WI38 (cell line): ENCODE results near the gene PHLDB3.

ENCODE experiments used
- H3K4me3 ChIP-seq: 2 replicates; pipeline ENCODE4 v1.5.1; 2011; ENCODE audit warnings: low read depth, mild to moderate bottlenecking, control low read depth, low read length
- TF ChIP-seq, protein P1 (sequence below): IDR thresholded peaks from 2 replicates; pipeline ENCODE4 v1.5.1; 2012; ENCODE audit warnings: low read depth, mild to moderate bottlenecking, control low read depth, low read length

PHLDB3 gene

DNA sequence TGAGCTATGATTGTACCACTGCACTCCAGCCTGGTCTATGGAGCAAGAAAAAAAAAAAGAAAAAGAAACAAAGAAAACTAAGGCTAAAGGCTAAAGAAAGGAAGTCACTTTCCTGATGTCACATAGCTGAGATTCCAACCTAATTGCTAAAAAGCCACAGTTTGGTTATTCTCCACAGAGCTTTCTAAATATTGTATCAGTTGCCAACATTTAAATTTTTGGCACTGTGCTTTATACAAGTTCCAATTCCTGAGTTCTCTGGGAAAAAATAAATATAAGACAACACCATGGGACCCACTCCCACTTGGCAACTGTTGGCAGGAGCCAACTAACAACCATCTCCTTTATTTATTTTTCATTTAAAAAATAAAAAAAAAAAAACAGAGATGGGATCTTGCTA is 27.9 kb downstream of the PHLDB3 start:
- H3K4me3 ChIP-seq, result no peak overlapping the region
- TF ChIP-seq, protein P1, sequence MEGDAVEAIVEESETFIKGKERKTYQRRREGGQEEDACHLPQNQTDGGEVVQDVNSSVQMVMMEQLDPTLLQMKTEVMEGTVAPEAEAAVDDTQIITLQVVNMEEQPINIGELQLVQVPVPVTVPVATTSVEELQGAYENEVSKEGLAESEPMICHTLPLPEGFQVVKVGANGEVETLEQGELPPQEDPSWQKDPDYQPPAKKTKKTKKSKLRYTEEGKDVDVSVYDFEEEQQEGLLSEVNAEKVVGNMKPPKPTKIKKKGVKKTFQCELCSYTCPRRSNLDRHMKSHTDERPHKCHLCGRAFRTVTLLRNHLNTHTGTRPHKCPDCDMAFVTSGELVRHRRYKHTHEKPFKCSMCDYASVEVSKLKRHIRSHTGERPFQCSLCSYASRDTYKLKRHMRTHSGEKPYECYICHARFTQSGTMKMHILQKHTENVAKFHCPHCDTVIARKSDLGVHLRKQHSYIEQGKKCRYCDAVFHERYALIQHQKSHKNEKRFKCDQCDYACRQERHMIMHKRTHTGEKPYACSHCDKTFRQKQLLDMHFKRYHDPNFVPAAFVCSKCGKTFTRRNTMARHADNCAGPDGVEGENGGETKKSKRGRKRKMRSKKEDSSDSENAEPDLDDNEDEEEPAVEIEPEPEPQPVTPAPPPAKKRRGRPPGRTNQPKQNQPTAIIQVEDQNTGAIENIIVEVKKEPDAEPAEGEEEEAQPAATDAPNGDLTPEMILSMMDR, result no peak

DNA sequence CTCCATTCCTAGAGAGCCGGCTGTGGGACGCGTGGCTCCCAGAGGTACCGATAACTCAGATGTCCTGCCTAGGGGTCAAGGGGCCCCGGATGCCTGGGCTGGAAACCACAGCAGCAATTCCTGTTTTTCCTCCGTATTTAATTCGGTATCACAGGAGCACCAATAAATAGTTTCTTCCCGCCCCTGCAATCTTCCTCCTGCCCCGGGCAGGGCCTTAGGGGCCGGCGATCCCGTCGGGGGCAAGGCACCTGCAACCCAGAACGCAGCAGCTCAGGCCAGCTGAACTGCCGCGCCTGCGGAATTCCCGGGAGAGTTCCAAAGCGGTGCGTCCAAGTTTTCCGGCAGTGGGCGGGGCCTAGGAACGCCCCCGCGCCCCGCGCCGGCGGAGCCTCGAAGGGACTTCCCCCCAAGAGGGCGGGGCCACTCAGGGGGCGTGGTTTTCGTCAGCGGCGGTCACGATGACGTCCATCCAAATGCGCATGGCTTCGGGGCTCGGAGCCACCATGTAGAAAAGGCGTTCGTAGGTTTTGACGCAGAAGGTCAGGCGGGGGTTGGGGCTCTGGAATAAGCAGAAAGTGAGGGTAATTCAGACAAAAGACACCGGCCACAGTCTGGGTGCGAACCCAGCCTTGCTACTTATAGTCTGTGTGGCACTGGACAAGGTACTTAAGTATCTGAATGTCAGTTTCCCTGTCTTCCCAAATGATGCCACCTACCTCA is 29.4 kb downstream of the PHLDB3 start:
- TF ChIP-seq, protein P1, result no peak
- H3K4me3 ChIP-seq, result peak overlapping the region; percentile 30

DNA sequence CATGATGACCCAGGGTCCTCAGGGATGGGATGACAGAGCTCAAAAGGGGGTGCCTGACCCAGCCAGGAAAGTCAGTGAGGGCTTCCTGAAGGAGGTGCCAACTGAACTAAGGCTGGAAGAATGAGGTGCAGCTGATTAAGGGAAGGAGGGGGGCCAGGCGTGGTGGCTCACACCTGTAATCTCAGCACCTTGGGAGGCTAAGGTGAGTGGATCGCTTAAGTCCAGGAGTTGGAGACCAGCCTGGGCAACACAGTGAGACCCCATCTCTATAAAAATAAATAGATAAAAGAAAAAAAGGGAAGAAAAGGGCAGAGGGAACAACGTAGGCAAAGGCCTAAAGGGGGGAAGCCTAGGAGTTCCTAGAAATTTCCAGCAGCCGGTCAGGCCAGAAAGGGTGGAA is 30.1 kb downstream of the PHLDB3 start:
- TF ChIP-seq, protein P1, result no peak
- H3K4me3 ChIP-seq, result no peak overlapping the region

DNA sequence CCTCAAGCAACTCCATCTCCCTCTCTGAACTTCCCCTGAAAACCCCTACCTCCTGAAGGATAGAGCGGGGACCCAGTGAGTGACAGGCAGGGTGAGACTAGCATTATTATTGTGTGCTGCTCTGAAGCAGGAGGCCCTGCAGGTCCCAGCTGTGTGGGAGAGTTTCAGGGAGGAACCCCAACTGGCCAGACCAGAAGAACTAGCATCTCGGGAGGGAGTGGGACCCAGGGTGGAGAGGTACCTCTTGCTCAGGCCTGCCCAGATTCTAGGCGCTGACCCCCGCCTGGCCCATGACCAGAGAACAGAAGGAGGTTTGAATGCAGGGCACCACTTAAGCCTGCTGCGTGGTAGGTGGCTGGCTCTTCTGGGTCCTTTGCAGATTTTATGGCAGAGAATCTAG is 33.5 kb downstream of the PHLDB3 start:
- TF ChIP-seq, protein P1, result no peak
- H3K4me3 ChIP-seq, result no peak overlapping the region

DNA sequence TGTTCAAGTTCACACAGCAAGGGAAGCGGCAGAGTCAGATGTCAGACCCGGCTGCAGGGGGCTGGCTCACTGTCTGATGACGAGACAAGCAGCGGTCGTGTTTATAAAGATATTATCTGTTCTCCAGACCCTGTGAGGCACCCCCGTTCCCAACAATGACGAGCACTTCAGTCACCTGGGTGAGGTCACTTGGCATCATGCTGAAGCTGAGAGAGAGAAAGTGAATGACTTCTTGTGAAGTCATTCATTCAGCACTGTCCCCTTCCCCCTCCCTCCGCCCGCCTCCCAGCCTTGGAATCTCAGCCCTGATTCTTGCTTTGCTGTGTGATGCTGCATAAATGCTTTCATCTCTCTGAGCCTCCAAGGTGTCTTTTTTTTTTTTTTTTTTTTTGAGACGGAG is 34.3 kb downstream of the PHLDB3 start:
- TF ChIP-seq, protein P1, result no peak
- H3K4me3 ChIP-seq, result peak overlapping the region; percentile 3; the same call in 1 of the 2 replicates

DNA sequence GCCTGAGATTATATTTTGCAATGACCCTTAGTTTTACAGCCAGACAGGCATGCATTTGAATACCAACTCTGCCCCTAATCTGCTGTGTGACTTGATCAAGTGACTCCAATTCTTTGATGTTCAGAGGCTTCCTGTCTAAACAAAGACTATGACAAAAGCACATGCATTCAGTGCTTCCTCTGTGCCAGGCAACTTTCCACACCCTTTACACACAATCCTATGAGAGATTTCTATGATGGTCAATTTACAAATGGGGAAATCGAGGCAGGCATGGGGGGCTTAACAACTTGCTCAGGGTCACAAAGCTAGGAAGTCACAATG is 35.4 kb downstream of the PHLDB3 start:
- TF ChIP-seq, protein P1, result no peak
- H3K4me3 ChIP-seq, result no peak overlapping the region

DNA sequence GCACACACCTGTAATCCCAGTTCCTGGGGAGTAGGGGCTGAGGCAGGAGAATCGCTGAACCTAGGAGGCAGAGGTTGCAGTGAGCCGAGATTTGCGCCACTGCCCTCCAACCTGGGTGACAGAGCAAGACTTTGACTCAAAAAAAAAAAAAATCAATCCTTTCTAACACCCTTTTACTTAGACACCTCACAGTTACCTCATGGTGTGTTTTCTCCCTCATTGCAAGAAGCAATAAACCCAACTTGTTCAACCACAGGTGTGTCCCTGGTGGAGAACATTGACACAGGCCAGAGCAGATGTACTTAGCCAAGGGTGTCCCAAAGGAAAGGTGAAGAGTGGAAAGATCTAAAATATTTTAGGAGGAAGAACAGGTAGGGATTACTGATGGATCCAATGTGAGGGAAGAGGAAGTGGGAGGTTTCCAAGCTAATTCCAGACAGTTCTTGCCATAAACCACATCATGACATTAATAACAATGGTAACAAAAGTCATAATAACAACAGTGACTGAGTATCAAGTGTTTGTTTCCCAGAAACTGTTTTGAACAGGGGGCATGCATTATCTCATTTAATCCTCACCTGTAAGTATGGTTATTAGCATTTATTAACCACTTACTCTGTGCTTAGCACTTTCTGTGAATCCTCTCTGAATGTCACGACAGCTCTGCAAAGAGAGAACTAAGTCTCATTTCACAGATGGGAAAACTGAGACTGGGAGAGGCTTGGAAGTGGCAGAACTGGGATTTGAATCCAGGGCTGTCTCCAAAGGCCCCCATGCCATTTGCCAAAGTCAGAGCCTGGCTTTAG is 36.0 kb downstream of the PHLDB3 start:
- TF ChIP-seq, protein P1, result no peak
- H3K4me3 ChIP-seq, result no peak overlapping the region
